ENCODE measurements around the gene GATA2.
A peak's percentile ranks its signal among the peaks of the same experiment; 100 is the strongest.

The GATA2 gene

DNA sequence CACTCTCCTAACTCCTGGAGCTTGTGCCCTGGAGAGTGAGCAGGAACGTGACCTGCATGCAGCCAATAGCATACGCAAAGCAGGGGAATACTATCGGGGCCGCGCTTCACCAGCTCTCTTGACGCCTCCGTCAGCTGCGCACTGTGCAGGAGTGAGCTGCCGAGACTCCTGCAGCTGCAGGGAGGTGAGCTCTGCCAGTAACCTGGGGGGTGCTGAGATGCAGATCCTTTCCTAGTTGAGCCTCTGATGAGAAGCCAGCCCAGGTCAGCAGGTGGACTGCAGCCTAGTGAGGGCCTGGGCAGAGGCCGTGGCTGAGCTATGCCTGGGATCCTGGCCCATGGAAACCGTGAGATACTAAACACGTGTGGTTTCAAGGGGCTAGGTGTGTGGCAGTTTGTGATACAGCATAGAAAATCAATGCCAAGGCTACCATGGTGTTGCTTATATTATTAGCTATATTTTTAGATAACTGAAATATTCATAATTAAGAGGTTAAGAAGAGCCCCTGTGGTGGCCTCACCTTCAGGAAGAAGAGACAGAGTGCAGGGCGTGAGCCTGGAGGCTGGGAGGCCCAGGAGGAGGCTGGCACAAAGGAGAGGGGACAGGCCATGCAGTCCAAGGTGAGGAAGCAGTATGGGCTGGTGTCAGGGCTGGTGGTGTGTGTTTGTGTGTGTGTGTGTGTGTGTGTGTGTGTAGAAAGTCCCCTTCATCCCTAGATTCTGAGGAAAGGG is 20.4 kb downstream of the GATA2 start:
- no peak for DNase-seq

DNA sequence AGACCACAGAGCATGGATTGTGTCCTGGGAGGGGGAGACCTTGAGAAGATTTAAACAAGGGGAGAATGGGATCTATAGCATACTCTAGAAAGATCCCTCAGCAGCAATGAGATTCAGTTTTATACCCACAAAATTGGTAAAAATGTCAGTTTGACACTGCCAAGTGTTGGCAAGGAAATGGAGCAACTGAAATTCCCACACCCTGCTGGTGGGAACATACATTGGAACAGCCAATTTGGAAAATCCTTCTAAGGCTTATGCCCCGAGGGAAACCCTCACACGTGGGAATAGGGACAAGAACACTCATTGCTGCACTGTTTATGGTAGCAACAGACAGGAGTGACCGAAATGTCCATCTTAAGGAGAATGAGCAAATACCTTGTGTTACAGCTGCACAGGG is 21.3 kb downstream of the GATA2 start:
- DNase-seq = no peak

DNA sequence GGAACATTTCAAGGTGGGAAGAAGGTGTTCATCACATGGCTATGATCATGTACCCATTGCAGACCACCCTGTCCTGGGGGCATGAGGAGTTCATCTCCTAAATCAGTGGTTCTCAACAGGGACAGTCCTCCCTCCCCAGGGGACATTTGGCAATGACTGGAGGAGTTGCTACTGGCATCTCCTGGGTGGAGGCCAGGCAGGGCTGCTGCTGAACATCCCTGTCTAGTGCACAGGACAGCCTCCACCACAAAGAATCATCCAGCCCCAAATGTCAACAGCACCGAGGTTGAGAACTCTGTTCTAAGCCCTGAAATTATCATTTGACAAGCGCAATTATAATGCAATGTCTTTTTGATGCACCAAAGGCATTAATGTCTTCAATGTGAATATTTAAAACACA is 21.9 kb downstream of the GATA2 start:
- no peak for DNase-seq

DNA sequence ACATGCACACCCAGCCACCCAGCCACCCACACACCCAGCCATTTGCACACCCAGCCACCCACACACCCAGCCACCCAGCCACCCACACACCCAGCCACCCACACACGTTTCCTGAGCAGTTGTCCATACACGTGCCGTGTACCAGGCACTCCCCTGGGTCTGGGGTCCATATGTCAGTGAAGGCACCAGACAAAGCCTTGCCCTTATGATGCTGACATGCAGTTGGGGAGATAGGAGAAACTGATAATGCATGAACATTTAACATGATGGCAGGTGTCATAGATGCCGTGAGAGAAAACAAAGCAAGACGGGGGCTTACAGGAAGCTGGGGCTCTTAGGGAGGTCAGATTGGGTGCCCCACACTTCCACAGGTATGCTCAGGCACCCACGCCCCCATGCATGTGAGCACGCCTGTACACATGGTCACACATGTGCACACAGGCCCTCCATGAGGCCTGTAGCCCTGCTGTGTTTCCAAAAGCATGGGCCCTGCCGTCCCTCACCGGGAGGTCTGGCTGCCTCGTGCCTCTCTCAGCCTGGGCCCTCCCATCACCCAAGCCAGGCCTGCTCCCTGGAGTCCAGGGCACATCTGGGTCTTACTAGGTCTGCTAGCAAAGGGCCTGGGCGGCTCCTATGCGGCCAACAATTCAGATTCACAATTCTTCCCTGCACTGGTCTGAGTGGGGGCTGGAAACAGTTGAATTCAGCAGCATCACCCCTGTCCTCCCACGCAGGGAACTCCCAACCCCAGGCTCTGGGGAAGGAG is 22.7 kb downstream of the GATA2 start:
- no peak for DNase-seq

DNA sequence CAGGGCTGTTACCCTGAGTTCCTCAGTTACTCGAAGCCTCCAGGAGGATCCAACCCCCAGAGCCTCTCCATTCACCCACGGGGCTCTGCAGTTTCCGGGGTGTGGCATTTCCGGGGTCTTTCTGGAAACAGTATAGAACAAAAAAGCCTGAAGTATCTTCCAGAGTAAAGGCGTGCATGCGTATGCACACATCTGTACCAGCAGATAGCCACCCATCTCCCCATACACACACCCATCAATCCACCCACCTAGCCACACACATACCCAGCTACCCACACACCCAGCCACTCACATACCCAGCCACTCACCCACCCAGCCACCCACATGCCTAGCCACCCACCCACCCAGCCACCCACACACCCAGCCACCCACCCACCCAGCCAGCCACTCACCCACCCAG is 23.4 kb downstream of the GATA2 start:
- no peak for DNase-seq

DNA sequence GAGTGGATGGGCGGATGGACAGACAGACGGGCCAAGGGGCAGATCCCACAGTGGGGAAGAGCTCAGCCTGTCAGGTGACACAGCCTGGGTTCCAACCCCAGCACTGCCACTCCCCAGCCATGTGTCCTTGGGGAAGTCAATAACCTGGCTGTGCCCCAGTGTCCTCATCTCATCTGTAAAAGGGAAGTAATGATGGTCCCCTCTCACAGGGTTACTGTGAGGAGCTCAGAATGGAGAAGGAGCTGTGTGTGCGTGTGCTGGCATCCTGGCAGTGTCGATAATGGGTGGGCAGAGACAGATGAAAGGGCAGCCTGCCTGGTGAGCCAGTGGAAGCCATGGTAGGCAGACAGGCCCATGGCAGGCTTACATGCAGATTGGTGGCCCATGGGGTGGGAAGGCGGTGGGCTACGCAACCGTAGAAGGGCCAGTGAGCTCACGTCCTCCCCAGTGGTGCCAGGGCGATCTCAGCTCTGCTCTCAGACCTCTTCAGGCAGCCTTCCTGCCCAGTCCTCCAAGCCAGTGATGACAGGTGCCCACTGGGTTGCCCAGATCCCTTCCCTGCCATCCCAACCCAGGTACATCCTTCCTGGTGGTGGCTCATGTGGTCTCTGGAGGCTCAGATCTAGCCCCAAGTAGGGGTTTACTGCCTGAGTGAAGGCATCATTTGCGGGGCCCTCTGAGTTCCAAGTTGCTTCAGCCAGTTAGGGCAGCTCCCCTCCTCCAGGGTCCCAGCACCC is 24.0 kb downstream of the GATA2 start:
- no peak for DNase-seq

DNA sequence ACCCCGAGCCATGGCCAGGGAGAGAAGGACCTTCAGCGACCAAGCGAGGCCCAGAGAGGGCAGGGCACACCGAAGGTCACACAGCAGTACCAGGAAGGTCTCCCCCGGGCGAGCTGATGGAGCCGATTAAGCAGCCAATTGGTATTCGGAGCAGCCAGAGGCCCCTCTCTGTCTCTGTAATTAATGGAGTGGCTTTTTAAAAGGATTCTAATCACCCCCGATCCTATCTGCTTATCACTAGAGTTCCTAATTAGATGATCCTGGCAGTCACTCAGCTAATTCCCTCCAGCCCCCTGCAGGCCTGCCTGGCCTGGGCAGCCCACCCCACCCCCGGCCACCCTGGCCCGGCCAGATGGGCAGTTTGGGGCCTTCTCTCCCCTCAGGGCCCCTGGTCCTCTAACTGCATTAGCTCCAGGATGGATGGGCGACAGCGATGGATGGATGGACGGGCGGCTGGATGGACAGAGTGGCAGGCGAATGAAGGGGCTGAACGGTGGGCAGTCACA is 24.7 kb downstream of the GATA2 start:
- no peak for DNase-seq

DNA sequence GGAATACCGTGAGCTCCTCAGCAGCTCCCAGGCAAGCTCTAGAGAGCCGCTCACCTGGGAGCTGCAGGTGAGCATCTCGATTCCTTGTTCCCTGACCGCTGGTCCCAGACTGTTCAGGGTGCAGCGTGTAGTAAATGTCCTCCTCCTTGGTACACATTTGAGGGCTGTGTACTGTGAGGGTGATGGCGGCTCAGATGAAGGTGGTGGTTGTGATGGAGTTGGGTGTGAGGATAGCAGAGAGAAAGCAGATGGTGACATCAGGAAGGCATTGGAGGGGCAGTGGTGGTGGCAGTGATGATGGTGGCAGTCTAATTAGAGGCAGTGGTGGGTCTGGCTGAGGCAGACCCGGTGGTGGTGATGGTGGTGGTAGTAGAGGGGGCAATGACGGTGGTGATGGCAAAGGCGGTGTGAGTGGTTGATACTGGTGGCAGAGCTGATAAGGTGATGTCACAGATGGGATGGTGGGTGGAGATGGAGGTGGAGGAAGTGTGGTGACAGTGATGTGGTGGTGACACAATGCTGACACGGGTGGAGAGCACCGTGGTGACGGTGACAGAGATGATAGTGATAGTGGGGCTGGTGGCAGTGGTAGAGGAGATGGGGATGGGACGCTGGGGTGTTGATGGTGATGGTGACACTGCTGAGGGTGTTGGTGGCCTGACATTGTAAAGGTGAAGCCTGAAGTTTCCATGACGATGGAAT is 26.0 kb downstream of the GATA2 start, which contains the start of gene DNAJB8:
TSS of gene DNAJB8 (minus strand) at position 51 of the 702 bp plus-strand sequence. CDS start 3,645 bp downstream, outside the sequence.
- peak; percentile 39 for DNase-seq

DNA sequence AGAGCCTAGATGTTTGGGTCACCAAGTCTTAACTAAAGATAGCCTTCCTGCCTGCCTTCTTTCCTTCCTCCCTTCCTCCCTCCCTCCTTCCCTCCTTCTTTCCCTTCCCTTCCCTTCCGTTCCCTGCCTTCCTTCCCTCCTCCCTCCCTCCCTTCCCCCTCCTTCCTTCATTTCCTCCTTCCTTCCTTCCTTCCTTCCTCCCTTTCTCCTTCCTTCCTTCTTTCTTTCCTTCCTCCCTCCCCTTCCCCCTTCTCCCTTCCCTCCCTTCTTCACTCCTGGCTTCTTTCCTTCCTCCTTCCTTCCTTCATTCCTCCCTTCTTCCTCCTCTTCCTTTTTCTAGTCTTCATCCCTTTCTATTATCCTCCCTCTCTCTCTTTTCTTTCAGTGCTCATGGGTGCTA is 28.3 kb downstream of the GATA2 start:
- DNase-seq = no peak

DNA sequence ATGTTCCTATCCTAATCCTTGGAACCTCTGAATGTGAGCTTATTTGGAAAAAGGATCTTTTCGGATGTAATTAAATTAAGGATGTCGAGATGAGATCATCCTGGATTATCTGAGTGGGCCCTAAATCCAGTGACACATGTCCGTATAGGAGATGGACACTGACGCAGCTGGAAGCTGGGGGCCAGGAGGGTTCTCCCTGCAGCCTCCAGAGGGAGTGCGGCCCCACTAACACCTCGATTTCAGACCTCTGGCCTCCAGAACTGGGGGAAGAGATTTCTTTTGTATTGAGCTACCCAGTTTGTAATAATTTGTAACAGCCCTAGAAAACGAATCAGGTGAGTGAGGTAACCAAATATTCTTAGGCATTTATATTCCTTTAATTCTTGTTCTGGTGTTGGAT is 28.8 kb downstream of the GATA2 start:
- no peak for DNase-seq

DNA sequence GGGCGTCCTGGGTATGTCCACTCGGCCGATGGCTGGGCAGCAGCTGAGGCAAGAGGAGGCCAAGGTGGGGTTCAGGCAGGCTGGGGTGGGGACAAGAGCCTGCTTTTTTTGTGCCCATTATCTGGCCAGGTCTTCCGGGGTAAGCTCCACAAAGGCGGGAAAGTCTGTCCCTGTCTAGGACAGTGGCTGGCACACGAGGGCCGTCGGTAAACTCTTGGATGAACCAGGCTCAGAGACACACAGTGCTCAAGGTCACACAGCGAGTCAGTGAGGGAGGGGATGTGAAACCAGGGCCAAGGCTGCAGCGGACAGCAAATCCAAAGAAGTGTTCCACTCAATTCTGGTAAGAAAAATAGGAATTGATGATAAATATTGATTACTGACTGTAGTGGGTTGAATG is 29.2 kb downstream of the GATA2 start:
- no peak for DNase-seq

DNA sequence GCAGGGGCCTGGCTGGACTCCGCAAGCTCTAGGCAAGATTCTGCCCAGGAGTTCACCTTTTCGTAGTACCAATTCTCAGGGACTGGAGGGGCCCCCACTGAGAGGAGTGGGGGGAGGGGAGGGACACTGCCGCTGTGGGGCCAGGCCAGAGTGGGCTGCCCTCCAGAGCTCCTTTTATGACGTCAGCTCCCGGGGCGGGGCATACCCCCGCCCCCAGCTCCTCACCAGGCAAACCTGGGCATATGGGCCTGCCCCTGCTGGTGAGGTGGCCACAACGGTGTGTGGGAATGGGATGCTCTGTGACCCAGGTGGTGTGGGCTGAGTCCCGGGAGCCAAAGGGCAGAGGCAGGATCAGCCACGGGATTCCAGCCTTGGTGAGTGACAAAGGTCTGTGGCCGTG is 29.6 kb downstream of the GATA2 start:
- no peak for DNase-seq

DNA sequence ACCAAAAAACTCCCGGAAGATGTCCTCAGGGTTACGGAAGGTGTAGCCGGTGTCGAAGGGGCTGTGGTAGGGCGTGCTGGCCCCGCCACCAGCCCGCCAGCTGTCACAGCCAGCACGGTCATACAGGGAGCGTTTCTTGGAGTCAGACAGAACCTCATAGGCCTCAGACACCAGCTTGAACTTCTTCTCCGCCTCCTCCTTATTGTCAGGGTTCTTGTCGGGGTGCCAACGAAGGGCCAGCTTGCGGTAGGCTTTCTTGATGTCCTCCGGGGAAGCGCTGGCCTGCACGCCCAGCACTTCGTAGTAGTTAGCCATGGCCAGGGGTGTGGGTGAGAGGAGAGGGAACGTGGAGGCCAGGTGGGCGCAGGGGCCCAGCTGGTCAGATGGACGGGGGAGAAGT is 30.1 kb downstream of the GATA2 start:
- DNase-seq = no peak

DNA sequence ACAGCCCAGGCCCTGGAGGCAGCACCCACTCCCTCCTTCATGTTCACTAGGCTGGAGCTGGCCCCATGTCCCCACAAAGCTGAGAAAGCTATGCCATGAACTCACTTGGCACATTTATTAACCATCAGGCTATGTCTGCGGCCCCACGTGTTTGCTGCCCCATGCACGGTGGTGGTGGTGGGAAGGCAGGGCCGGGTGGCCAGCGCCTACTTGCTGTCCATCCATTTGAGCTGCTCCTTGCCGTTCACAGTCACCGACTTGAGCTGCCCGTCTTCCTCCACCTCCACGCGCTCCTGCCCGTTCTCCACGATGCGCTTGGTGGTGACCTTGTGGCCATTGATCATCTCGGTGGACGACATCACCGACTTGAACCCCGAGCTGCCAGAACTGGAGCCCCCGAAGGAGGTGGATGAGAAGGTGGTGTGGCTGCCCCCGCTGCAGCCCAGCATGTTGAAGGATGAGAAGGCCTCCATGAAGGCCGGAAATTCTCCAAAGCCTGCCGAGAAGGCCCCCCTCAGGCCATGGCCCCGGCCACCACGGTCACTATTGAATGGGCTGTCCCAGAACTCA is 30.6 kb downstream of the GATA2 start:
- no peak for DNase-seq

DNA sequence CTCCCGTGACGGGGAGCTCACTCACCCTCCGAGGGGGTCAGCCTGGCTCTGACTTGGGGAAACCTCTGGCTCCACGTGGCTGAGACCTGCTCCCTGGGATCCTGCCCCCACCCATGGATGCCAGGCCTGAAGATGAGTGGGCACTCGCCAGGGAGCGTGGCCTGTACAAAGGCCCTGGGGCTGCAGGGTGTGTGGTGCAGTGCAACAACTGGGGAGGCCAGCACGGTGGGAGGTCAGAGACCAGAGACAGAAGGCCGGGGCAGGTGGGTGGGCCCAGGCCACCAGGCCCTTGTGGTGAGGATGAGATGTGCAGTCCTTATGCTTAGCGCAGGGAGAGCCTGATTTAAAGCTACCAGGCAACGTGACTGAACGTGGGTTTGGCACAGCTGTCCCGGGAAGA is 31.3 kb downstream of the GATA2 start:
- DNase-seq = no peak

DNA sequence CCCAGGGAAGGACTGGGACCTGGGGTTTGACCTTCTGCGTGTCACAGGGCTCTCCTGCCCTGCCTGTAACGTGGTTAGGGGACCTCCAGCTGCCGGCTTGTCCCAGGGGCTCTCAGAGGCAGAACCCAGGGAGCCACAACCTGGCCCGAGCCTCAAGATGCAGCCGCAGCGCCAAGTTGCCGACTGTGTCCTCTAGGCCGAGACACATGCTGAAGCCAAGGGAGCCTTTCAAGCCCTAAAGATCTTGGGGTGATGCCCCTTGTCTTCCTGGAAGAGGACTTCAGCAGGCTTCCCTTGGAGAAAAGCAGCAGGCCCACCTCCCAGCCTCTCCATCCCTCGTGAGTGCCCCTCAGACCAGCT is 33.6 kb downstream of the GATA2 start:
- DNase-seq = no peak

DNA sequence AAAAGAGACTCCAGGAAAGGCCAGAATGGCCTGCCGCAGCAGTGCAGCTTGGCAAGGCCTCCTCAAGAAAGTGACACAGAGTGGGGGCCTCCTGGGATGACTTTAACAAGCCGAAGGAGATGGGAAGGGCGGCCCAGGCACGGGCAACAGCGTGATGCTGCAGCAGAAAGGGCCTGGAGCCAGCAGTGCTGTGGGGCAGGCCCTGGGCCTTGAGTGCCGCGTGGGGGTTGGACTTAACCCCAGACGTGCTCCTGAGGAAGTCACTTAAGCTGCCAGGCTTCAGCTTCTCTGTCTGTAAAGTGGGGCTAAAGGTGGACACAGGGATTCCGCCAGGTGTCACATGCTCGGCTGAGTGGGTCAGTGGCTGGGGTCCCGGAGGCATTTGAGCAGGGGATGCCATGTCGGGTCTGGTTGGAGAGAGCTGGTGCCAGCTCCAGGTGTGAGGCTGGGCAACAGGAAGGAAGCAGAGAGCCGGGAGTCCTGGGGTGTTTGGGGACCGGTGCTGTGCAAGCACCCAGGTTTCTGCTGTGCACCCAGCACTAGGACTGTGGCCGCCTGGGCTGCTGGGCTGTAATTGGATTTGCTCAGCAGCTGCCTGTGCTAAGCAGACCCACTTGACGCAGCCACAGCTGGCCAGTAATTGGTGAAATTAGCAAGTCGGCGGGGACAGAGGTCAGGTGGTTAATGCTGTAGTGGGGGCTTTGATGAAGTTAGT is 34.1 kb downstream of the GATA2 start:
- DNase-seq = no peak

DNA sequence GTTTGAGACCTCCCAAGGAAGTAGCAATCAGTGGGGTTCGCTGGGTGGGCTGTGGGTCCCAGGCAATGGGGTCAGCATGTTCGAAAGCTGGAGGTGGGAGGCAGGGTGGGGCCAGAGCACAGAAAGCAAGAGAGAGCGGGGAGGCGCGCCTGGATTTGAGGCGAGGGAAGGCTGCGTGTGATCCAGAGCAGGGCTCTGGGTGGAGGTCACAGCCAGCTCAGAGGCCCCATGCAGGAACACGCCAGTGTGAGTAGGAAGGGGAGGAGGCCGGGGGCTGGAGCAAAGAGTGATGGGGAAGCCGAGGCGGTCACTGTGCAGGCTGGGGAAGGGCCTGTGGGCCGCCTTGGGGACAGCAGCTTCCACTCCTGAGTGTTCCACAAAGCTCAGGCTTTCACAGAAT is 35.1 kb downstream of the GATA2 start:
- DNase-seq = no peak

DNA sequence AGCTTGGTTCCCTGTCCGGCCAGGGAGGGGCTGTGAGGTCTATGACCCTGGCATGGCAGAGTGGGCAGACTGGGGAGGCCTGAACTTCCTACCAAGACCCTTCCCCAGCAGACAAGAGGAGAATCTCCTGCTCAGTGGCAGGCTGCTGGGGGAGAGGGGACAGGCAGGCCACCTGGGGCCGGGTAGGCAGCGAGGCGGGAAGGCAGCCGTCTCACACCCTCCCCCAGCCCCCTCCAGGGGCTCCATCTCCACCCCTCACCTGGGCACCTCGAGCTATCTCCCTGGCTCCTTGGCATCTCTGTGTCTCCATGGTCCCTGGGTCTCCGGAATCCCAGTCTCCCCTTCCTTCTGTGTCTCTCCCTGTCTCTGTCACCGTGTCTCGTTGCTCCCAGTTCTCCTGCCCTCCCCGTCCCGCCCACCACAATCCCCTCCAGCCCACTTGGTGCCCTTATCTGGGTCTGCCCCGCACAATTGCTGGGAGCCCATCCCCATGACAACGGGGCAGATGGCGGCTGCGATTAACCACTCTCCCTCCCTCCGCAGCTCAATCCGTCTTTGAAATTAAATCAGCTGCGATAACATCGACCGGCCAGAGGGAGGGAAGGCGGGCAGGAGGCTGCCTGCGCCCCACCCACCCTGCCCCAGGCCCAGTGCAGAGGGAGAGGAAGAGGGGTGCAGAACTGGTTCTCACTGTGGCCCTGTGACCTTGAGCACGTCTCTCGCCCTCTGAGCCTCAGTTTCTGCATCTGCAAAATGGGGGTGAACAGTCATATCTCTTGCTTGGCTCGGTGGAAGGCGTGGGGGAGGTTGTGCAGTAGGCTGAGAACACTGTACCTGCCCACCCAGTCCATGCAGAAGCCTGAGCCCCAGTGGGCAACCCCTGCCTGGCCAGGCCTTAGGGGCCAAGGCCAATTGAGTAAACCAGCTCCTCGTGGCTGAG is 36.0 kb downstream of the GATA2 start:
- DNase-seq = no peak

DNA sequence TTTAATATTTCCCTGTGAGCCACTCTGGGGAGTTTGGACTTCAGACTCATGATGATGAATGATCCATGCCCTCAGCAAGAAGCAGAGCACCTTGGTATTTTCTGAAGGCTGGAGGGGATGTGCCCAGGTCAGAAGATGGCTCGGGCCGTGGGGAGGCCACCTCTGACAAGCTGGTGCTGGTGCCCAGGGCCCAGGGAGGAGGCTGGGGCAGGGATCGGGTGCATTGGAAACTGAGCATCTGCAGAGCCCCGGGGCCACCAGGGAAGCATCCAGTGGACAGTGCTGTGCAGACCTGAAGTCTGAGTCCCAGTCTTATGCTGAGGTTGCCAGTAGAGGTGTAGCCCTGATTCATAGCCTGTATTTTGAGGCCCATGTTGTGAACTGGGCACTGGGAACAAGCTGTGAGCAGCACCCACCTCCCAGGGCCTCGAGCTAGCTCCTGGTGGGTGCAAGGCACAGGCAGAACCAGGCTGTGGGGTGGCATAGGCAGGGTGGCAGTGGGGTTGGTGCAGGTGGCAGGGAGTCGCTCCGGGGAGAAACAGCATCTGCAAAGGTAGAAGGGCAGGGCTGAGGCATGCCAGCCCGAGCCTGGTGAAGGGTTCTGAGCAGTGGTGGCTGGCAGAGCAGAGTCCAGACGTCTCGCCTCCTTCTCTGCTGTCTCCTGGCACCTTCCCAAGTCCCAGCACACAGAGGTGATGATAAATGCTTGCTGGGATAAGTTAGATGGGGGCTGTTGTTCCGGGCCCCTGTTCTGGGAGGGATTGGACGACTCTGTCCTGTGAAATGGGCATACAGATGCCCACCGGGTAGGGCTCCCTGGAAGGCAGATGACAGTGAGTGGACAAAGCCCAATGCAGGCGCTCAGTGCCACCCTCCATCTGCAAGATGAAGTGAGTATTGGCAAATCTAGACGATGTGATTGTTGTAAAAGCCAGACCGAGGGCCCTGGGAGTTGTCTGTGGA is 36.9 kb downstream of the GATA2 start:
- no peak for DNase-seq

Measured in stimulated activated CD4-positive, alpha-beta T cell treated with anti-CD3 and anti-CD28 coated beads, Interleukin-1b, Interleukin-23, amount 100 ng/mL, for 48 hours (primary cell).